ENCODE data around the gene MAPRE2.

Gene MAPRE2

GRCh38 chr18:35189510-35189909 is 148.3 kb downstream of the MAPRE2 start:
- no peak for DNase-seq

- DNase-seq = no peak
These were observed 149.9 kb downstream of the MAPRE2 start for GRCh38 chr18:35190948-35191697.

GRCh38 chr18:35191698-35192025 is 150.4 kb downstream of the MAPRE2 start:
- no peak for DNase-seq

GRCh38 chr18:35192415-35192814 is 151.2 kb downstream of the MAPRE2 start:
- DNase-seq = no peak
